Heart left ventricle (tissue), 16 donors: ENCODE measurements around the gene STX3. TPM values are rescaled to one million over a fixed set of nuclear protein-coding genes. Genes with fewer than 3 reads are reported as not detected.

ENCODE experiments used
- ATAC-seq, 4 donors: fragments of 200-7000 bp; cut with Tn5 transposase; one replicate each; pipeline ENCODE4 v1.9.1; 2020 to 2022; ENCODE audit warnings: moderate library complexity in 4 of 4, mild to moderate bottlenecking in 3 of 4, moderate number of reproducible peaks in 1 of 4
- DNase-seq, 5 donors: peaks; one replicate each; pipeline ENCODE4 v3.0.0-alpha.2; 2020
- H3K27ac ChIP-seq, 12 donors: fragments of 200-600 bp; sonication (generic) in 4 of 12; one replicate each; pipeline versions ENCODE4 v1.5.0 to v1.8.0; 2016 to 2022; ENCODE audit warnings: mild to moderate bottlenecking in 2 of 12
- H3K27me3 ChIP-seq, 9 donors: fragments of 200-600 bp; sonication (generic) in 2 of 9; one replicate each; pipeline versions ENCODE4 v1.5.1 to v1.8.0; 2016 to 2022; ENCODE audit warnings: mild to moderate bottlenecking in 3 of 9
- H3K36me3 ChIP-seq, 9 donors: fragments of 200-600 bp; sonication (generic) in 2 of 9; one replicate each; pipeline versions ENCODE4 v1.5.0 to v1.8.0; 2018 to 2022; ENCODE audit warnings: mild to moderate bottlenecking in 2 of 9
- H3K4me1 ChIP-seq, 12 donors: fragments of 200-600 bp; sonication (generic) in 4 of 12; one replicate each; pipeline versions ENCODE4 v1.5.0 to v1.8.0; 2016 to 2022; ENCODE audit warnings: mild to moderate bottlenecking in 3 of 12
- H3K4me3 ChIP-seq, 12 donors: fragments of 200-600 bp; sonication (generic) in 4 of 12; one replicate each; pipeline versions ENCODE4 v1.5.0 to v1.8.0; 2017 to 2022; ENCODE audit warnings: mild to moderate bottlenecking in 9 of 12, moderate library complexity in 4 of 12
- H3K9me3 ChIP-seq, 12 donors: fragments of 200-600 bp; sonication (generic) in 4 of 12; one replicate each; pipeline versions ENCODE4 v1.5.0 to v1.8.0; 2016 to 2022; ENCODE audit warnings: mild to moderate bottlenecking in 1 of 12
- POLR2A ChIP-seq, 2 donors: fragments of 450-650 bp; IDR thresholded peaks; one replicate each; pipeline ENCODE4 v1.6.1; 2017; ENCODE audit warnings: antibody characterized with exemption in 2 of 2, mild to moderate bottlenecking in 2 of 2, moderate library complexity in 2 of 2
- WGBS, 4 donors: extraction: QIAGEN DNeasy Blood & Tissue Kit in 2 of 4; methylation state at CpG; one replicate each; pipeline versions ENCODE4 v1.1.5 to v1.1.7; 2013 to 2018; 5-methylcytosine and 5-hydroxymethylcytosine counted together
- intact Hi-C, 10 donors: fragments of 100-400 bp; cut with DNase I; formaldehyde crosslinking; loops; one replicate each; pipeline versions ENCODE4 v1.11.1 to v1.14.2; 2022
- polyA plus RNA-seq, 2 donors: library from polyadenylated mRNA; stranded (reverse); fragments of 200-250 nt; gene quantifications; one replicate each; pipeline ENCODE4 v1.2.3, GENCODE V29; 2013
- total RNA-seq, 9 donors: library from RNA; depleted of rRNA in 2 of 9; stranded (reverse); fragments of >200 nt in 2 of 9; fragmentation: NEBNext Ultra II Directional in 3 of 9; extraction: Animal tissue kit (Norgen Biotek cat#: 25700) in 3 of 9; gene quantifications; one replicate each; pipeline versions ENCODE4 v1.1.0 to v1.2.4, GENCODE V29; 2016 to 2023
- TF ChIP-seq, protein P1 (sequence below), 12 donors: fragments of 200-600 bp; sonication (generic) in 4 of 12; IDR thresholded peaks; one replicate each; pipeline versions ENCODE4 v1.5.0 to v1.8.0; 2018 to 2022; ENCODE audit warnings: antibody characterized with exemption in 12 of 12, mild to moderate bottlenecking in 5 of 12
- donor health status: ischemic (EF 13 %, LVEDD 7.1; RV severe dilation, severe dysfunction).
- donor health status: healthy with polysubstance abuse.
- donor health status: DM: no; HTN: yes; CAD: no.
- donor health status: DM: no; HTN: no; CAD: no.
- donor health status: ischemic (EF 25% LVEDD 6.9; RV normal size, moderate dysfunction).
- donor health status: ischemic (EF 25% LVEDD 5.7; RV mildly dilated, moderate dysfunction).
- donor health status: healthy.
- donor health status: DM: yes; HTN: yes; CAD: no.
- donor health status: ischemic (EF 35%, LVEDD 5.7; RV mildly dilated, moderate dysfunction).
- donor health status: nonischemic (EF 11% LVEDD 7.7; RV severe dilation, severe dysfunction).
- donor health status: DM: yes; HTN: yes; CAD: no.
- donor health status: PGD.
- donor health status: ischemic (EF 29% LVEDD 5.4; RV normal size, mild dysfunction).
- donor health status: nonischemic (EF 23%, LVEDD 6.1; RV moderate dilation, normal function).

Gene STX3
- total and polyA plus RNA-seq, 11 donors: 6.8 to 16.6 (median 10.0) TPM

GRCh38 chr11:59728913-59729312, 26.3 kb upstream of the STX3 start:
- Histone ChIP-seq H3K36me3 (no peaks in the 10 kb centered on the region), H3K4me1 (peaks cover 0 to 11% (median 0%) of the 10 kb centered on the region in 12 donors), H3K27ac (peak overlapping the region in 1 of 12 donors; percentile 46), H3K9me3 (no peaks in the 10 kb centered on the region), H3K4me3 (no peak overlapping the region), H3K27me3 (no peaks in the 10 kb centered on the region)
- no peak for DNase-seq
- WGBS, 4 donors: 35 to 59% (median 48%) methylated on average over 1 of the region's 1 CpG
- peak in 2 of 4 donors; percentile 37 to 57 for ATAC-seq
- intact Hi-C loops: no loop called here
- TF ChIP-seq, protein P1, sequence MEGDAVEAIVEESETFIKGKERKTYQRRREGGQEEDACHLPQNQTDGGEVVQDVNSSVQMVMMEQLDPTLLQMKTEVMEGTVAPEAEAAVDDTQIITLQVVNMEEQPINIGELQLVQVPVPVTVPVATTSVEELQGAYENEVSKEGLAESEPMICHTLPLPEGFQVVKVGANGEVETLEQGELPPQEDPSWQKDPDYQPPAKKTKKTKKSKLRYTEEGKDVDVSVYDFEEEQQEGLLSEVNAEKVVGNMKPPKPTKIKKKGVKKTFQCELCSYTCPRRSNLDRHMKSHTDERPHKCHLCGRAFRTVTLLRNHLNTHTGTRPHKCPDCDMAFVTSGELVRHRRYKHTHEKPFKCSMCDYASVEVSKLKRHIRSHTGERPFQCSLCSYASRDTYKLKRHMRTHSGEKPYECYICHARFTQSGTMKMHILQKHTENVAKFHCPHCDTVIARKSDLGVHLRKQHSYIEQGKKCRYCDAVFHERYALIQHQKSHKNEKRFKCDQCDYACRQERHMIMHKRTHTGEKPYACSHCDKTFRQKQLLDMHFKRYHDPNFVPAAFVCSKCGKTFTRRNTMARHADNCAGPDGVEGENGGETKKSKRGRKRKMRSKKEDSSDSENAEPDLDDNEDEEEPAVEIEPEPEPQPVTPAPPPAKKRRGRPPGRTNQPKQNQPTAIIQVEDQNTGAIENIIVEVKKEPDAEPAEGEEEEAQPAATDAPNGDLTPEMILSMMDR (IDR thresholded peaks at IDR 0.05): no peak
- no peak for TF ChIP-seq POLR2A (IDR thresholded peaks at IDR 0.05)

DNA sequence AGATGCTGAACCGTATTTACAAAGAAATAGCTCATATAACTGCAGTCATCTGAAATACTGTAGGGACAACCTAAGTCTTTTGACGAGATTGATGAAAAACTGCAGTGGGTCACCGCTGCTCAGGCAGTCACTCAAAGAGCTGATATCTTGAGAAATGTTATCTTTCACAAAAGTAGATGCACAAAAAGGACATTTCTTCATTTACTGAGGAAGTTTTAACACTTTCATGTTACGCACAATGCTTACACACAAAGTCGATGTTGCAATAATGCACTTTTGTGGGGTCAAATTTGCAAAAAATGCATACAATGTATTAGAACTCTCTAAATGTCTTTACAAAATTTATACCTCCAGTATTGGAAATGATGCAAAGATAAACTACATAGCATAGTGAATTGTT, 25.3 kb upstream of the STX3 start:
- intact Hi-C loops: no loop called here
- DNase-seq (no peak), ATAC-seq (no peak)
- no peaks in the 10 kb centered on the region for H3K36me3 ChIP-seq
- H3K27ac ChIP-seq: no peak overlapping the region
- TF ChIP-seq, protein P1 (IDR thresholded peaks at IDR 0.05): no peak
- TF ChIP-seq POLR2A (IDR thresholded peaks at IDR 0.05): no peak
- H3K4me3 ChIP-seq: no peak overlapping the region
- 78 to 90% (median 84%) methylated on average over 5 of the region's 5 CpGs for WGBS, 4 donors
- H3K4me1 ChIP-seq: peaks cover 0 to 11% (median 0%) of the 10 kb centered on the region in 12 donors
- no peaks in the 10 kb centered on the region for H3K27me3 ChIP-seq
- no peaks in the 10 kb centered on the region for H3K9me3 ChIP-seq

DNA sequence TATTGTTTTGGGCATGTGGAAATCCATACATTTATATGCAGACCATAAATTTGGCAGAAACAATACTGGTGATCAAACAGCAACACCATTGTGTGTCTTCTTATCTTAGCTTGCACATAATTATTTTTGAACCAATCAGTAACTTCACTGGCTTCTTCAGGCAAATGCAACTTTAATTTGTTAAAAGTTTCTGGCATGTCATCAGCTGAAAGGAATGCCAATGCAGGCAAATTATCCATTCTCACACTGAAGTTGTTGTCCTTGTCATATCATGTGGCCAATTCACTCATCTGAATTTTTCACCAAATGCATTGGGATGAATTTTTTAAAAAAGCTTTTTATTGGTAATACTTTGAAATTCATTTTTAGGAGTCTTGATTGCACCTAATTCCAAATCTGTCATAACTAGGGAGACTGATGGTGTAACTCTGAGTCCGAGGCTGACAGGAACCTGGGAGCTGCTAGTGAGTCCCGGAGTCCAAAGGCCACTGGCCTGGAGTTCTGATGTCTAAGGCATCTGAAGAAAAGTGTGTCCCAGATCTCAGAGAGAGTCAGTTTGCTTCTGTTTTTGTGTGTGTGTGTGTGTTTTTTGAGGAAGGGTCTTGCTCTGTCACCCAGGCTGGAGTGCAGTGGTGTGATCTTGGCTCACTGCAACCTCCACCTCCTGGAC, 24.1 kb upstream of the STX3 start:
- ATAC-seq: no peak

GRCh38 chr11:59746111-59746510, 9.1 kb upstream of the STX3 start:
- intact Hi-C loops: no loop called here
- H3K36me3 ChIP-seq: no peaks in the 10 kb centered on the region
- 88 to 95% (median 92%) methylated on average over 2 of the region's 2 CpGs for WGBS, 4 donors

More for the DNA sequence above, 24.1 kb upstream of the STX3 start:
- no peak overlapping the region for H3K27ac ChIP-seq
- intact Hi-C loops: no loop called here
- no peaks in the 10 kb centered on the region for H3K27me3 ChIP-seq
- H3K9me3 ChIP-seq: no peaks in the 10 kb centered on the region
- no peaks in the 10 kb centered on the region for H3K36me3 ChIP-seq
- H3K4me3 ChIP-seq: no peak overlapping the region
- WGBS, 4 donors: 77 to 89% (median 87%) methylated on average over 2 of the region's 2 CpGs
- DNase-seq: no peak
- peaks cover 0 to 11% (median 0%) of the 10 kb centered on the region in 12 donors for H3K4me1 ChIP-seq
- no peak for TF ChIP-seq POLR2A (IDR thresholded peaks at IDR 0.05)
- TF ChIP-seq, protein P1 (IDR thresholded peaks at IDR 0.05): no peak

More at GRCh38 chr11:59746111-59746510, 9.1 kb upstream of the STX3 start:
- DNase-seq (no peak), ATAC-seq (no peak)
- TF ChIP-seq, protein P1 (IDR thresholded peaks at IDR 0.05): no peak
- TF ChIP-seq POLR2A (IDR thresholded peaks at IDR 0.05): no peak
- no peaks in the 10 kb centered on the region for H3K4me1 ChIP-seq
- no peak overlapping the region for H3K4me3 ChIP-seq
- no peak overlapping the region for H3K27ac ChIP-seq
- peaks cover 0 to 8% (median 0%) of the 10 kb centered on the region in 9 donors for H3K27me3 ChIP-seq
- H3K9me3 ChIP-seq: no peaks in the 10 kb centered on the region
